ENCODE data around the gene TWNK. TPM values are rescaled to one million over a fixed set of nuclear protein-coding genes. Genes with fewer than 3 reads are reported as not detected.

Gene TWNK
- total RNA-seq, 1 donor, result 3.9 TPM

GRCh38 chr10:101041252-101041761 lies 54.0 kb downstream of the TWNK start:
- peak; percentile 92 for TF ChIP-seq CTCF (IDR thresholded peaks at IDR 0.05; ENCODE audit: insufficient read depth, low read depth, low read length)
- DNase-seq (ENCODE audit: low read depth), result peak; percentile 91
- no peak overlapping the region for H3K4me3 ChIP-seq (ENCODE audit: low read depth, low read length)

- DNase-seq (ENCODE audit: low read depth), result no peak
- TF ChIP-seq CTCF (IDR thresholded peaks at IDR 0.05; ENCODE audit: insufficient read depth, low read depth, low read length), result no peak
- peak overlapping the region; percentile 70 for H3K4me3 ChIP-seq (ENCODE audit: low read depth, low read length)
Observed at GRCh38 chr10:101042118-101042517, 54.8 kb downstream of the TWNK start.

- DNase-seq (ENCODE audit: low read depth), result peak; percentile 98
- peak overlapping the region; percentile 70 for H3K4me3 ChIP-seq (ENCODE audit: low read depth, low read length)
- TF ChIP-seq CTCF (IDR thresholded peaks at IDR 0.05; ENCODE audit: insufficient read depth, low read depth, low read length), result no peak
Observed at GRCh38 chr10:101042667-101043362, 55.5 kb downstream of the TWNK start.

GRCh38 chr10:101043363-101043707 lies 56.0 kb downstream of the TWNK start:
- DNase-seq (ENCODE audit: low read depth), result no peak
- H3K4me3 ChIP-seq (ENCODE audit: low read depth, low read length), result peak overlapping the region; percentile 70
- no peak for TF ChIP-seq CTCF (IDR thresholded peaks at IDR 0.05; ENCODE audit: insufficient read depth, low read depth, low read length)

Small RNAs within 50 kb of the gene (small RNA-seq; reads per million reads assigned to genes)
- not detected for gene MIR608

Other genes starting within 250 kb of the TWNK start
- not detected in 2 replicates for gene PAX2, start 242.0 kb upstream of the TWNK start, total RNA-seq
- 42.2 and 55.7 TPM in 2 replicates for gene SLF2, start 74.6 kb upstream of the TWNK start, total RNA-seq
- gene SEMA4G, start 18.0 kb upstream of the TWNK start, total RNA-seq, result 0.43 and 0.64 TPM in 2 replicates
- 51.8 and 67.3 TPM in 2 replicates for gene MRPL43, start within 50 bp of the TWNK start, total RNA-seq
- 87.7 and 134 TPM in 2 replicates for gene LZTS2, start 12.3 kb downstream of the TWNK start, total RNA-seq
- 1.7 and 1.9 TPM in 2 replicates for gene PDZD7, start 43.6 kb downstream of the TWNK start, total RNA-seq
- gene SFXN3, start 43.7 kb downstream of the TWNK start, total RNA-seq, result 81.6 and 97.0 TPM in 2 replicates
- gene KAZALD1, start 74.4 kb downstream of the TWNK start, total RNA-seq, result 9.1 and 9.3 TPM in 2 replicates
- gene TLX1, start 143.8 kb downstream of the TWNK start, total RNA-seq, result not detected in 2 replicates
- not detected in 2 replicates for gene LBX1, start 241.9 kb downstream of the TWNK start, total RNA-seq